H1 (cell line): ENCODE data around the gene HTRA2. TPM values are rescaled to one million over a fixed set of nuclear protein-coding genes. Genes with fewer than 3 reads are reported as not detected.

ENCODE experiments used
- BRCA1 ChIP-seq: IDR thresholded peaks from 2 replicates; pipeline ENCODE4 v1.6.1; 2012; ENCODE audit warnings: low read depth, low read length, improper control_type of control experiment
- CHD2 ChIP-seq: IDR thresholded peaks from 2 replicates; pipeline ENCODE4 v1.6.1; 2012; ENCODE audit warnings: low read length, improper control_type of control experiment
- KDM5A ChIP-seq: fragments of 200-600 bp; IDR thresholded peaks from 2 replicates; pipeline ENCODE4 v1.7.1; 2012; ENCODE audit warnings: mild to moderate bottlenecking, low read length, inconsistent platforms, mixed read lengths
- NANOG ChIP-seq: IDR thresholded peaks from 2 replicates; pipeline ENCODE4 v1.6.1; 2011; ENCODE audit warnings: low read length, low read depth, mild to moderate bottlenecking, inconsistent platforms; ENCODE audit not compliant: insufficient read depth, poor library complexity, severe bottlenecking
- RNF2 ChIP-seq: fragments of 200-900, 300-1000 bp; sonication (generic); IDR thresholded peaks from 2 replicates; pipeline ENCODE4 v1.7.1; 2016; ENCODE audit warnings: borderline replicate concordance, low read depth, mild to moderate bottlenecking, antibody characterized with exemption, low read length; ENCODE audit not compliant: poor library complexity, severe bottlenecking; ENCODE audit errors: missing control alignments
- SP4 ChIP-seq: IDR thresholded peaks from 2 replicates; pipeline ENCODE4 v1.6.1; 2012; ENCODE audit warnings: low read length, inconsistent platforms
- polyA plus RNA-seq, 7 experiments: library from polyadenylated mRNA; depleted of rRNA in 3 of 7; stranded (reverse) in 5 of 7; unstranded in 2 of 7; fragments of >200 nt in 5 of 7; fragments of 200-250 nt in 2 of 7; gene quantifications; 1 replicate in 5 of 7; 2 replicates in 1 of 7; 4 replicates in 1 of 7; pipeline versions ENCODE4 v1.2.1 to v1.2.3, GENCODE V29; 2011 to 2013; ENCODE audit warnings: missing spikeins in 2 of 7, mixed read lengths in 2 of 7
- total RNA-seq: library from RNA; stranded (reverse); fragmentation: NEBNext Ultra II Directional; extraction: Animal tissue kit (Norgen Biotek cat#: 25700); gene quantifications from 2 replicates; pipeline ENCODE4 v1.2.1, GENCODE V29; 2021

HTRA2 gene
- total and polyA plus RNA-seq, 2 of the 8 experiments (the other 6 are each of a cell fraction or from before 2014, with no cell fraction given): 21.6 to 37.6 TPM

- no peak for TF ChIP-seq NANOG
- TF ChIP-seq RNF2: no peak
- no peak for TF ChIP-seq CHD2
- TF ChIP-seq KDM5A: no peak
- TF ChIP-seq SP4: no peak
- TF ChIP-seq BRCA1: no peak
- TF ChIP-seq, all 59 proteins: peak for 0
Measured at GRCh38 chr2:74486141-74486540, 43.6 kb upstream of the HTRA2 start (continued).
